GM19395 (cell line): ENCODE results near the gene DOCK2.
A peak's percentile ranks its signal among the peaks of the same experiment; 100 is the strongest.

Experiments used
- ATAC-seq: cut with Tn5 transposase; IDR thresholded peaks from one replicate; pipeline ENCODE4 v1.9.1; 2021; ENCODE audit warnings: mild to moderate bottlenecking, moderate library complexity; ENCODE audit not compliant: unreplicated experiment

The DOCK2 gene

GRCh38 chr5:169970911-169971765, 334.1 kb downstream of the DOCK2 start:
- no peak for ATAC-seq

GRCh38 chr5:169971780-169972179, 334.7 kb downstream of the DOCK2 start:
- no peak for ATAC-seq

- no peak for ATAC-seq
Observed at GRCh38 chr5:169973056-169973455, 336.0 kb downstream of the DOCK2 start.

GRCh38 chr5:169974121-169974770, 337.2 kb downstream of the DOCK2 start:
- no peak for ATAC-seq

GRCh38 chr5:169978714-169979113, 341.6 kb downstream of the DOCK2 start:
- ATAC-seq = no peak

GRCh38 chr5:169979871-169980270, 342.8 kb downstream of the DOCK2 start:
- no peak for ATAC-seq

GRCh38 chr5:169980418-169981053, 343.5 kb downstream of the DOCK2 start, which contains the start of gene INSYN2B:
Gene INSYN2B (minus strand): TSS chr5:169980495. CDS start chr5:169883898, 96,597 bp downstream.
- ATAC-seq = peak; percentile 67

- no peak for ATAC-seq
Observed at GRCh38 chr5:169988206-169988605, 351.1 kb downstream of the DOCK2 start.

- ATAC-seq = no peak
Observed at GRCh38 chr5:169988947-169989346, 351.9 kb downstream of the DOCK2 start.

- no peak for ATAC-seq
Observed at GRCh38 chr5:169989365-169989764, 352.3 kb downstream of the DOCK2 start.

- ATAC-seq = no peak
Observed at GRCh38 chr5:169991115-169991869, 354.2 kb downstream of the DOCK2 start.

GRCh38 chr5:169992789-169993484, 355.9 kb downstream of the DOCK2 start:
- no peak for ATAC-seq

GRCh38 chr5:169993485-169993790, 356.4 kb downstream of the DOCK2 start:
- ATAC-seq = no peak

GRCh38 chr5:169997798-169998197, 360.7 kb downstream of the DOCK2 start:
- ATAC-seq = no peak

GRCh38 chr5:169999621-170000020, 362.5 kb downstream of the DOCK2 start:
- no peak for ATAC-seq

GRCh38 chr5:170000155-170000554, 363.1 kb downstream of the DOCK2 start:
- no peak for ATAC-seq

- no peak for ATAC-seq
Observed at GRCh38 chr5:170006021-170006420, 368.9 kb downstream of the DOCK2 start.

- no peak for ATAC-seq
Observed at GRCh38 chr5:170008376-170008775, 371.3 kb downstream of the DOCK2 start.

- ATAC-seq = no peak
Observed at GRCh38 chr5:170010595-170010994, 373.5 kb downstream of the DOCK2 start.

- no peak for ATAC-seq
Observed at GRCh38 chr5:170011751-170012150, 374.7 kb downstream of the DOCK2 start.

- ATAC-seq = no peak
Observed at GRCh38 chr5:170012622-170013021, 375.5 kb downstream of the DOCK2 start.
